ENCODE measurements around the gene TBC1D1. TPM values are rescaled to one million over a fixed set of nuclear protein-coding genes. Genes with fewer than 3 reads are reported as not detected.

TBC1D1 gene
- total RNA-seq, 2 experiments from 2014 or later: 40.7 to 46.5 TPM

DNA sequence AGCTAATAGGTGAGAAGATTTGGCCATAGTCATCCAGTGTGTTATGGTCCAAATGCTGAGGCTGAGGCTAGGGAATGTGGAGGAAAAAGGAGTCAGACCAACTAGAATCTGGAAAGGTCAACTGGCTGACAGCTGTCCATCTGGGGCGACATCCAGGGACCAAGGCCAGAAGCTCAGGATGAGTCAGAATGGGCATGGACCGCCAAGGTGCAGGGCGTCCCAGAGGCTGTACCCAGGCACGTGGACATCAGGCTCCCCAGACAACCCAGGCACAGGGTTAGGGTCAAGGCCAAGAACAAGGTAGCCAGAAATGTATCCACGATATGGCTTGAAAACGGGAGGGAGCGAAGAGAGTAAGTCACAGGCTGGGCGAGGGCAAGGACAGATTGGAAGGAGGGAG is 43.2 kb downstream of the TBC1D1 start:
- no peak overlapping the region for H3K27ac ChIP-seq (ENCODE audit: low read depth in 1 of 2, low read length in 2 of 2)
- H3K27me3 Mint-ChIP-seq: no peaks in the 10 kb centered on the region
- intact Hi-C loops (cut with DNase I, micrococcal nuclease): no loop called here
- H3K9me3 ChIP-seq (ENCODE audit: control insufficient read depth in 1 of 2, insufficient read depth in 1 of 2, low read length in 2 of 2): peaks cover 0 to 5% of the 10 kb centered on the region in 2 experiments
- peaks cover 4% of the 10 kb centered on the region for H3K9me3 Mint-ChIP-seq
- H3K4me3 Mint-ChIP-seq: no peak overlapping the region
- peaks cover 38% of the 10 kb centered on the region for H3K36me3 Mint-ChIP-seq (ENCODE audit: low read depth)
- no peak overlapping the region for H3K4me3 ChIP-seq (ENCODE audit: low read length)
- no peak overlapping the region for H3K27ac Mint-ChIP-seq
- peaks cover 3% of the 10 kb centered on the region for H3K4me1 ChIP-seq (ENCODE audit: insufficient read depth, low read length)
- DNase-seq (no peak), ATAC-seq (ENCODE audit: poor library complexity) (no peak)
- ChIA-PET CTCF (interaction anchor here (0.5 kb wide), 1 partner anchor 11 kb away, joined by 3 read pairs; no protein-coding TSS in a partner anchor), POLR2A (no interaction called here)
- no peaks in the 10 kb centered on the region for H3K27me3 ChIP-seq (ENCODE audit: control insufficient read depth in 1 of 2, insufficient read depth in 2 of 2, low read length in 2 of 2)
- peaks cover 17% of the 10 kb centered on the region for H3K36me3 ChIP-seq (ENCODE audit: insufficient read depth, low read length)
- H3K4me1 Mint-ChIP-seq (ENCODE audit: low read depth): peaks cover 10% of the 10 kb centered on the region
- TF ChIP-seq, protein P1, sequence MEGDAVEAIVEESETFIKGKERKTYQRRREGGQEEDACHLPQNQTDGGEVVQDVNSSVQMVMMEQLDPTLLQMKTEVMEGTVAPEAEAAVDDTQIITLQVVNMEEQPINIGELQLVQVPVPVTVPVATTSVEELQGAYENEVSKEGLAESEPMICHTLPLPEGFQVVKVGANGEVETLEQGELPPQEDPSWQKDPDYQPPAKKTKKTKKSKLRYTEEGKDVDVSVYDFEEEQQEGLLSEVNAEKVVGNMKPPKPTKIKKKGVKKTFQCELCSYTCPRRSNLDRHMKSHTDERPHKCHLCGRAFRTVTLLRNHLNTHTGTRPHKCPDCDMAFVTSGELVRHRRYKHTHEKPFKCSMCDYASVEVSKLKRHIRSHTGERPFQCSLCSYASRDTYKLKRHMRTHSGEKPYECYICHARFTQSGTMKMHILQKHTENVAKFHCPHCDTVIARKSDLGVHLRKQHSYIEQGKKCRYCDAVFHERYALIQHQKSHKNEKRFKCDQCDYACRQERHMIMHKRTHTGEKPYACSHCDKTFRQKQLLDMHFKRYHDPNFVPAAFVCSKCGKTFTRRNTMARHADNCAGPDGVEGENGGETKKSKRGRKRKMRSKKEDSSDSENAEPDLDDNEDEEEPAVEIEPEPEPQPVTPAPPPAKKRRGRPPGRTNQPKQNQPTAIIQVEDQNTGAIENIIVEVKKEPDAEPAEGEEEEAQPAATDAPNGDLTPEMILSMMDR (IDR thresholded peaks at IDR 0.05): no peak

DNA sequence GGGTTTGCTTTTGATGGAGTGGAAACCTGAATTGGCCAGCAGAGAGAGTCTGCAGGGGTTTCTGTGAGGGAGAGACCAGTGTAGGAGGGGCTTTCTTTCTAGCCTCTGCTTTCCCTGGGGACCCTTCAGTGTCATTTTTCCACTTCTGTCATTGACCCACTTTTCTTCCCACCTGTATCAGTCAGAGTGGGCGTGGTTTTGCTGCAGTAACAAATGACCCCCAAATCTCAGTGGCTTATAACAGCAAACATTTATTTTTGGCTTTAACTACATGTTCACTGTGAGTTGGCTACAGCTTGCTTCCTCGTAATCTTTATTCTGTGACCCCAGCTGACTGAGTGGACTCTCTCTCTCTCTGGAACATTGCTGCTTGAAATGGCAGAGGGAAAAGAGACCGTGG is 43.7 kb downstream of the TBC1D1 start:
- no peak for DNase-seq
- no peak overlapping the region for H3K4me3 Mint-ChIP-seq
- intact Hi-C loops (cut with DNase I, micrococcal nuclease): no loop called here
- ChIA-PET CTCF (interaction anchor here (0.6 kb wide), 1 partner anchor 124 kb away, joined by 4 read pairs; no protein-coding TSS in a partner anchor), POLR2A (no interaction called here)
- H3K36me3 Mint-ChIP-seq (ENCODE audit: low read depth): peaks cover 36% of the 10 kb centered on the region
- H3K27me3 Mint-ChIP-seq: no peaks in the 10 kb centered on the region
- TF ChIP-seq, protein P1 (IDR thresholded peaks at IDR 0.05): no peak
- Histone ChIP-seq H3K27me3 (ENCODE audit: control insufficient read depth in 1 of 2, insufficient read depth in 2 of 2, low read length in 2 of 2) (no peaks in the 10 kb centered on the region), H3K9me3 (ENCODE audit: control insufficient read depth in 1 of 2, insufficient read depth in 1 of 2, low read length in 2 of 2) (peaks cover 0 to 5% of the 10 kb centered on the region in 2 experiments), H3K27ac (ENCODE audit: low read depth in 1 of 2, low read length in 2 of 2) (no peak overlapping the region), H3K4me3 (ENCODE audit: low read length) (no peak overlapping the region), H3K36me3 (ENCODE audit: insufficient read depth, low read length) (peaks cover 17% of the 10 kb centered on the region), H3K4me1 (ENCODE audit: insufficient read depth, low read length) (no peaks in the 10 kb centered on the region)
- H3K4me1 Mint-ChIP-seq (ENCODE audit: low read depth): peaks cover 5% of the 10 kb centered on the region
- no peak overlapping the region for H3K27ac Mint-ChIP-seq
- ATAC-seq (ENCODE audit: poor library complexity): no peak
- H3K9me3 Mint-ChIP-seq: peaks cover 4% of the 10 kb centered on the region

DNA sequence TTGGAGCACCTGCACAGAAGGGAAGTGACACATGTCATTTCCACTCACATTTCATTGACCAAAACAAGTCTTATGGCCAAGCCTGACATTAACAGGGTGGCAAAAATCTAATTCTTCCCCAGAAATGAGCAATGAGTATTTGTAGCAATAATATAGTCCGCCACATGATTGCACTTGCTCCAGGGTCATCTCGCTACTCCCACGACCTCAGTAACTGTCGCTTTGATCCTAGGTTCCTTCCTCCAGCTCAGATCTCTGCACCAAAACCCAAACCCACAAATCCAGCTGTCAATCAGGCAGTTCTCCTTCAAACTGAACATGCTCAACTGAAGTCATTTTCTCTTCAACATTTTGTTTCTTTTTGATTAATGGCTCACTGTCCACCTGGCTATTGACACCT is 44.1 kb downstream of the TBC1D1 start:
- ChIA-PET CTCF (interaction anchor here (0.6 kb wide), 1 partner anchor 125 kb away, joined by 4 read pairs; no protein-coding TSS in a partner anchor), POLR2A (interaction anchor here (0.6 kb wide), 1 partner anchor 196 kb away, joined by 3 read pairs; no protein-coding TSS in a partner anchor)
- TF ChIP-seq, protein P1 (IDR thresholded peaks at IDR 0.05): no peak
- DNase-seq (no peak), ATAC-seq (ENCODE audit: poor library complexity) (no peak)
- Mint-ChIP-seq H3K9me3 (peaks cover 4% of the 10 kb centered on the region), H3K36me3 (ENCODE audit: low read depth) (peaks cover 31% of the 10 kb centered on the region), H3K4me1 (ENCODE audit: low read depth) (peaks cover under 1% of the 10 kb centered on the region), H3K27me3 (no peaks in the 10 kb centered on the region), H3K27ac (no peak overlapping the region), H3K4me3 (no peak overlapping the region)
- no peaks in the 10 kb centered on the region for H3K27me3 ChIP-seq (ENCODE audit: control insufficient read depth in 1 of 2, insufficient read depth in 2 of 2, low read length in 2 of 2)
- H3K36me3 ChIP-seq (ENCODE audit: insufficient read depth, low read length): peaks cover 17% of the 10 kb centered on the region
- H3K4me1 ChIP-seq (ENCODE audit: insufficient read depth, low read length): no peaks in the 10 kb centered on the region
- H3K9me3 ChIP-seq (ENCODE audit: control insufficient read depth in 1 of 2, insufficient read depth in 1 of 2, low read length in 2 of 2): peaks cover 0 to 5% of the 10 kb centered on the region in 2 experiments
- no peak overlapping the region for H3K27ac ChIP-seq (ENCODE audit: low read depth in 1 of 2, low read length in 2 of 2)
- intact Hi-C loops (cut with DNase I, micrococcal nuclease): no loop called here
- H3K4me3 ChIP-seq (ENCODE audit: low read length): no peak overlapping the region

Data from CD4-positive, alpha-beta T cell (primary cell).